GM12878 (cell line): ENCODE measurements around the gene CAMTA1. TPM values are rescaled to one million over a fixed set of nuclear protein-coding genes. Genes with fewer than 3 reads are reported as not detected.

Source experiments
- POLR2A ChIP-seq: IDR thresholded peaks from 2 replicates; pipeline ENCODE4 v1.6.1; 2011; ENCODE audit warnings: low read depth, mild to moderate bottlenecking, low read length
- SIX5 ChIP-seq: IDR thresholded peaks from 2 replicates; pipeline ENCODE4 v1.6.1; 2011; ENCODE audit warnings: mild to moderate bottlenecking, low read depth, low read length, moderate library complexity; ENCODE audit not compliant: severe bottlenecking
- SMC3 ChIP-seq: IDR thresholded peaks from 2 replicates; pipeline ENCODE4 v1.6.1; 2011; ENCODE audit warnings: low read length, improper control_type of control experiment, borderline replicate concordance
- ZSCAN29 ChIP-seq: fragments of 450-650 bp; IDR thresholded peaks from 2 replicates; pipeline ENCODE4 v1.6.1; 2017; ENCODE audit warnings: mild to moderate bottlenecking, moderate library complexity
- polyA plus RNA-seq, 11 experiments: library from polyadenylated mRNA; depleted of rRNA in 4 of 11; unstranded in 6 of 11; stranded (reverse) in 5 of 11; fragments of >200 nt; fragmentation: Nextera tagmentation in 4 of 11; fragmentation: Illumina TruSeq in 1 of 11; extraction: Ambion mirVana in 4 of 11; extraction: Trizol in 1 of 11; gene quantifications; 1 replicate in 1 of 11; 2 replicates in 10 of 11; pipeline versions ENCODE4 v1.2.1 to v1.2.3, GENCODE V29; 2011 to 2016; ENCODE audit warnings: inconsistent platforms in 2 of 11, missing spikeins in 2 of 11, low read depth in 1 of 11
- total RNA-seq, 4 experiments: library from RNA; depleted of rRNA in 3 of 4; stranded (reverse); fragments of >200 nt in 3 of 4; fragmentation: Illumina TruSeq in 1 of 4; extraction: Trizol in 1 of 4; gene quantifications; 2 replicates each; pipeline versions ENCODE4 v1.2.1 to v1.2.3, GENCODE V29; 2013 to 2021
- TF ChIP-seq, protein P1 (sequence below): fragments of 450-650 bp; IDR thresholded peaks from 2 replicates; pipeline ENCODE4 v1.6.1; 2017; ENCODE audit warnings: mild to moderate bottlenecking, moderate library complexity
- TF ChIP-seq, protein P2 (sequence below): fragments of 450-650 bp; IDR thresholded peaks from 2 replicates; pipeline ENCODE4 v1.6.1; 2014; ENCODE audit warnings: mild to moderate bottlenecking
- TF ChIP-seq, protein P3 (sequence below): fragments of 450-650 bp; formaldehyde crosslinking; IDR thresholded peaks from 2 replicates; pipeline ENCODE4 v1.4.0; 2020; ENCODE audit warnings: mild to moderate bottlenecking, moderate library complexity
- TF ChIP-seq, protein P4 (sequence below): fragments of 450-650 bp; IDR thresholded peaks from 2 replicates; pipeline ENCODE4 v1.6.1; 2017; ENCODE audit warnings: mild to moderate bottlenecking

CAMTA1 gene
- total and polyA plus RNA-seq, 10 of the 15 experiments (the other 5 are each of a cell fraction or from before 2014, with no cell fraction given) = 37.7 to 148 (median 76.4) TPM

DNA sequence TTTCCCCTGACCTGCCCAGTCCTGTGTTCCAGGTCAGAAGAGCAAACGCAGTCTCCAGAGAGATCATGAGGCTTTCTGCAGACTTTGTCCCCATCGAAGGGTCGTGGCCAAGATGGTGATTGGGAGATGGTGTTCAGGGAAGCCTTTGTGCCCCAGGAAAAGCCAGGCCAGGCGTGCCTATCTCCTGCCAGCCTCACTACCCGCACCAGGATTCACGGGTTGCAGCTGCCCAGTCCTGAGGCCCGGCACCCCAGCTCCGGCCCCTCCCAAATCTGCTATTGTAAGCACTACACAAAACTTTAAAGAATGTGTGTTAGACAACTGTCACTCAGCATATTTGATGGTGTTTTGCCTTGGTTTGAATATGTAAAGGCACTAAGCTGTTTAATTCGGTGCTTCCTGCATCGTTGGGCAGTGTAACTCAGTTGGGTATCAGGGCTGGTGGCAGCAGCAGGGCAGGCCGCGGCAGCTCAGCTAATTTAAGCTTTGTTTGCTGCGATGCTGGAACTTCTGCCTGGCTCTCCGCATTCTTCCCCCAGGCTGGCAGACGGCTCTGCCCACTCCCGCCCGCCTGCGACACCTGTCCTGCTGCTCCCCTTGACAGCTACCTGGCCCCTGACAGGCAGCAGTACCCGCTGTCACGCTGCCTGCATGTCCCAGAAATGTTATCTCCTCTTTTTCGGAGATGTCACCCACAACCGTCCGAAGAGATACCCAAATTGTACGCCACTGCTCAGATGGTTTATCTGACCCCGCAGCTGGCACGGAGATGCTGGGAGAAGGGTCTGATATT lies 776.9 kb downstream of the CAMTA1 start (continued):
- TF ChIP-seq, protein P1, sequence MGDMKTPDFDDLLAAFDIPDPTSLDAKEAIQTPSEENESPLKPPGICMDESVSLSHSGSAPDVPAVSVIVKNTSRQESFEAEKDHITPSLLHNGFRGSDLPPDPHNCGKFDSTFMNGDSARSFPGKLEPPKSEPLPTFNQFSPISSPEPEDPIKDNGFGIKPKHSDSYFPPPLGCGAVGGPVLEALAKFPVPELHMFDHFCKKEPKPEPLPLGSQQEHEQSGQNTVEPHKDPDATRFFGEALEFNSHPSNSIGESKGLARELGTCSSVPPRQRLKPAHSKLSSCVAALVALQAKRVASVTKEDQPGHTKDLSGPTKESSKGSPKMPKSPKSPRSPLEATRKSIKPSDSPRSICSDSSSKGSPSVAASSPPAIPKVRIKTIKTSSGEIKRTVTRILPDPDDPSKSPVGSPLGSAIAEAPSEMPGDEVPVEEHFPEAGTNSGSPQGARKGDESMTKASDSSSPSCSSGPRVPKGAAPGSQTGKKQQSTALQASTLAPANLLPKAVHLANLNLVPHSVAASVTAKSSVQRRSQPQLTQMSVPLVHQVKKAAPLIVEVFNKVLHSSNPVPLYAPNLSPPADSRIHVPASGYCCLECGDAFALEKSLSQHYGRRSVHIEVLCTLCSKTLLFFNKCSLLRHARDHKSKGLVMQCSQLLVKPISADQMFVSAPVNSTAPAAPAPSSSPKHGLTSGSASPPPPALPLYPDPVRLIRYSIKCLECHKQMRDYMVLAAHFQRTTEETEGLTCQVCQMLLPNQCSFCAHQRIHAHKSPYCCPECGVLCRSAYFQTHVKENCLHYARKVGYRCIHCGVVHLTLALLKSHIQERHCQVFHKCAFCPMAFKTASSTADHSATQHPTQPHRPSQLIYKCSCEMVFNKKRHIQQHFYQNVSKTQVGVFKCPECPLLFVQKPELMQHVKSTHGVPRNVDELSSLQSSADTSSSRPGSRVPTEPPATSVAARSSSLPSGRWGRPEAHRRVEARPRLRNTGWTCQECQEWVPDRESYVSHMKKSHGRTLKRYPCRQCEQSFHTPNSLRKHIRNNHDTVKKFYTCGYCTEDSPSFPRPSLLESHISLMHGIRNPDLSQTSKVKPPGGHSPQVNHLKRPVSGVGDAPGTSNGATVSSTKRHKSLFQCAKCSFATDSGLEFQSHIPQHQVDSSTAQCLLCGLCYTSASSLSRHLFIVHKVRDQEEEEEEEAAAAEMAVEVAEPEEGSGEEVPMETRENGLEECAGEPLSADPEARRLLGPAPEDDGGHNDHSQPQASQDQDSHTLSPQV = no peak
- TF ChIP-seq, protein P2, sequence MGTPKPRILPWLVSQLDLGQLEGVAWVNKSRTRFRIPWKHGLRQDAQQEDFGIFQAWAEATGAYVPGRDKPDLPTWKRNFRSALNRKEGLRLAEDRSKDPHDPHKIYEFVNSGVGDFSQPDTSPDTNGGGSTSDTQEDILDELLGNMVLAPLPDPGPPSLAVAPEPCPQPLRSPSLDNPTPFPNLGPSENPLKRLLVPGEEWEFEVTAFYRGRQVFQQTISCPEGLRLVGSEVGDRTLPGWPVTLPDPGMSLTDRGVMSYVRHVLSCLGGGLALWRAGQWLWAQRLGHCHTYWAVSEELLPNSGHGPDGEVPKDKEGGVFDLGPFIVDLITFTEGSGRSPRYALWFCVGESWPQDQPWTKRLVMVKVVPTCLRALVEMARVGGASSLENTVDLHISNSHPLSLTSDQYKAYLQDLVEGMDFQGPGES = no peak
- TF ChIP-seq SIX5 (no peak), POLR2A (no peak), ZSCAN29 (no peak), SMC3 (no peak)
- TF ChIP-seq, protein P3, sequence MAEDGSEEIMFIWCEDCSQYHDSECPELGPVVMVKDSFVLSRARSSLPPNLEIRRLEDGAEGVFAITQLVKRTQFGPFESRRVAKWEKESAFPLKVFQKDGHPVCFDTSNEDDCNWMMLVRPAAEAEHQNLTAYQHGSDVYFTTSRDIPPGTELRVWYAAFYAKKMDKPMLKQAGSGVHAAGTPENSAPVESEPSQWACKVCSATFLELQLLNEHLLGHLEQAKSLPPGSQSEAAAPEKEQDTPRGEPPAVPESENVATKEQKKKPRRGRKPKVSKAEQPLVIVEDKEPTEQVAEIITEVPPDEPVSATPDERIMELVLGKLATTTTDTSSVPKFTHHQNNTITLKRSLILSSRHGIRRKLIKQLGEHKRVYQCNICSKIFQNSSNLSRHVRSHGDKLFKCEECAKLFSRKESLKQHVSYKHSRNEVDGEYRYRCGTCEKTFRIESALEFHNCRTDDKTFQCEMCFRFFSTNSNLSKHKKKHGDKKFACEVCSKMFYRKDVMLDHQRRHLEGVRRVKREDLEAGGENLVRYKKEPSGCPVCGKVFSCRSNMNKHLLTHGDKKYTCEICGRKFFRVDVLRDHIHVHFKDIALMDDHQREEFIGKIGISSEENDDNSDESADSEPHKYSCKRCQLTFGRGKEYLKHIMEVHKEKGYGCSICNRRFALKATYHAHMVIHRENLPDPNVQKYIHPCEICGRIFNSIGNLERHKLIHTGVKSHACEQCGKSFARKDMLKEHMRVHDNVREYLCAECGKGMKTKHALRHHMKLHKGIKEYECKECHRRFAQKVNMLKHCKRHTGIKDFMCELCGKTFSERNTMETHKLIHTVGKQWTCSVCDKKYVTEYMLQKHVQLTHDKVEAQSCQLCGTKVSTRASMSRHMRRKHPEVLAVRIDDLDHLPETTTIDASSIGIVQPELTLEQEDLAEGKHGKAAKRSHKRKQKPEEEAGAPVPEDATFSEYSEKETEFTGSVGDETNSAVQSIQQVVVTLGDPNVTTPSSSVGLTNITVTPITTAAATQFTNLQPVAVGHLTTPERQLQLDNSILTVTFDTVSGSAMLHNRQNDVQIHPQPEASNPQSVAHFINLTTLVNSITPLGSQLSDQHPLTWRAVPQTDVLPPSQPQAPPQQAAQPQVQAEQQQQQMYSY = no peak
- TF ChIP-seq, protein P4, sequence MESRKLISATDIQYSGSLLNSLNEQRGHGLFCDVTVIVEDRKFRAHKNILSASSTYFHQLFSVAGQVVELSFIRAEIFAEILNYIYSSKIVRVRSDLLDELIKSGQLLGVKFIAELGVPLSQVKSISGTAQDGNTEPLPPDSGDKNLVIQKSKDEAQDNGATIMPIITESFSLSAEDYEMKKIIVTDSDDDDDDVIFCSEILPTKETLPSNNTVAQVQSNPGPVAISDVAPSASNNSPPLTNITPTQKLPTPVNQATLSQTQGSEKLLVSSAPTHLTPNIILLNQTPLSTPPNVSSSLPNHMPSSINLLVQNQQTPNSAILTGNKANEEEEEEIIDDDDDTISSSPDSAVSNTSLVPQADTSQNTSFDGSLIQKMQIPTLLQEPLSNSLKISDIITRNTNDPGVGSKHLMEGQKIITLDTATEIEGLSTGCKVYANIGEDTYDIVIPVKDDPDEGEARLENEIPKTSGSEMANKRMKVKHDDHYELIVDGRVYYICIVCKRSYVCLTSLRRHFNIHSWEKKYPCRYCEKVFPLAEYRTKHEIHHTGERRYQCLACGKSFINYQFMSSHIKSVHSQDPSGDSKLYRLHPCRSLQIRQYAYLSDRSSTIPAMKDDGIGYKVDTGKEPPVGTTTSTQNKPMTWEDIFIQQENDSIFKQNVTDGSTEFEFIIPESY = no peak
